IMR-90 (cell line): ENCODE measurements around the gene NISCH. TPM values are rescaled to one million over a fixed set of nuclear protein-coding genes. Genes with fewer than 3 reads are reported as not detected.

Source experiments
- ATAC-seq: fragments of 200-7000 bp; cut with Tn5 transposase; 2 replicates; pipeline ENCODE4 v1.9.1; 2020; ENCODE audit warnings: low read depth, mild to moderate bottlenecking, moderate library complexity
- BruUV-seq: library from RNA; stranded (reverse); fragments of 400-500 nt; replicated peaks from 2 replicates; lab custom pipeline; 2021; lab: Mats Ljungman, UMichigan
- CTCF ChIA-PET: fragments of 300-600 bp; formaldehyde crosslinking; extraction: SDS; loops from one replicate; lab custom pipeline; 2021; ENCODE audit warnings: antibody characterized with exemption; lab: Yijun Ruan, JAX
- POLR2A ChIA-PET: fragments of 300-600 bp; sonication (Branson Sonifier 250); formaldehyde crosslinking; loops from one replicate; lab custom pipeline; 2022; ENCODE audit warnings: antibody characterized with exemption; ENCODE audit not compliant: unreplicated experiment; lab: Charles Lee
- DNase-seq: peaks from one replicate; pipeline ENCODE4 v3.0.0; 2013
- H2AFZ ChIP-seq: replicated peaks from 2 replicates; pipeline ENCODE3; 2013; ENCODE audit warnings: low read length, mild to moderate bottlenecking; ENCODE audit not compliant: poor library complexity
- H2AK5ac ChIP-seq: 2 replicates; pipeline ENCODE4 v1.6.1; 2013; ENCODE audit warnings: low read depth, low read length, inconsistent platforms
- H2AK9ac ChIP-seq: replicated peaks from 2 replicates; pipeline ENCODE3; 2013; ENCODE audit warnings: mild to moderate bottlenecking, low read depth, low read length, moderate library complexity; ENCODE audit not compliant: poor library complexity
- H2BK120ac ChIP-seq: 2 replicates; pipeline ENCODE4 v1.6.1; 2013; ENCODE audit warnings: low read depth, low read length, inconsistent platforms
- H2BK15ac ChIP-seq: 3 replicates; pipeline ENCODE4 v1.6.1; 2013; ENCODE audit warnings: low read depth, low read length, inconsistent platforms
- H2BK20ac ChIP-seq: 2 replicates; pipeline ENCODE4 v1.6.1; 2013; ENCODE audit warnings: low read depth, mild to moderate bottlenecking, inconsistent platforms, low read length, moderate library complexity
- H2BK5ac ChIP-seq: 2 replicates; pipeline ENCODE4 v1.6.1; 2013; ENCODE audit warnings: mild to moderate bottlenecking, low read depth, low read length, inconsistent platforms; ENCODE audit not compliant: poor library complexity, severe bottlenecking
- H3K14ac ChIP-seq: replicated peaks from 2 replicates; pipeline ENCODE4 v1.6.1; 2013; ENCODE audit warnings: low read depth, low read length, inconsistent platforms
- H3K18ac ChIP-seq: 2 replicates; pipeline ENCODE4 v1.6.1; 2013; ENCODE audit warnings: low read depth, low read length, control low read depth
- H3K23ac ChIP-seq: 2 replicates; pipeline ENCODE4 v1.6.1; 2013; ENCODE audit warnings: low read depth, low read length, inconsistent platforms
- H3K27ac ChIP-seq: 2 replicates; pipeline ENCODE4 v1.5.1; 2013; ENCODE audit warnings: mild to moderate bottlenecking, control low read depth, low read length; ENCODE audit not compliant: insufficient read depth
- H3K27me3 ChIP-seq: 2 replicates; pipeline ENCODE4 v1.6.1; 2013; ENCODE audit warnings: low read length; ENCODE audit not compliant: control insufficient read depth, insufficient read depth
- H3K36me3 ChIP-seq: 2 replicates; pipeline ENCODE4 v1.6.1; 2013; ENCODE audit warnings: low read length, mixed read lengths; ENCODE audit not compliant: control insufficient read depth, insufficient read depth
- H3K4ac ChIP-seq: 2 replicates; pipeline ENCODE4 v1.6.1; 2013; ENCODE audit warnings: low read depth, low read length, inconsistent platforms
- H3K4me1 ChIP-seq: 2 replicates; pipeline ENCODE4 v1.6.1; 2013; ENCODE audit warnings: low read length, mixed read lengths; ENCODE audit not compliant: control insufficient read depth, insufficient read depth
- H3K4me2 ChIP-seq: 2 replicates; pipeline ENCODE4 v1.6.1; 2013; ENCODE audit warnings: low read depth, mild to moderate bottlenecking, control low read depth, low read length, moderate library complexity
- H3K4me3 ChIP-seq: 2 replicates; pipeline ENCODE4 v1.5.1; 2013; ENCODE audit warnings: low read depth, mild to moderate bottlenecking, control low read depth, low read length, moderate library complexity; ENCODE audit not compliant: insufficient read depth
- H3K56ac ChIP-seq: 2 replicates; pipeline ENCODE4 v1.6.1; 2013; ENCODE audit warnings: low read length, inconsistent platforms; ENCODE audit not compliant: insufficient read depth; ENCODE audit errors: extremely low read depth
- H3K79me1 ChIP-seq, 2 experiments: 2 replicates each; pipeline ENCODE4 v1.6.1; 2013; ENCODE audit warnings: low read length in 2 of 2, inconsistent platforms in 1 of 2, low read depth in 1 of 2
- H3K9ac ChIP-seq: 2 replicates; pipeline ENCODE4 v1.6.1; 2013; ENCODE audit warnings: low read depth, low read length, control low read depth
- H3K9me1 ChIP-seq: 2 replicates; pipeline ENCODE4 v1.6.1; 2013; ENCODE audit warnings: low read length, inconsistent platforms; ENCODE audit not compliant: insufficient read depth
- H3K9me3 ChIP-seq: 2 replicates; pipeline ENCODE4 v1.6.1; 2013; ENCODE audit warnings: low read length; ENCODE audit not compliant: control insufficient read depth, insufficient read depth
- H4K20me1 ChIP-seq: 2 replicates; pipeline ENCODE4 v1.6.1; 2013; ENCODE audit warnings: low read length, inconsistent platforms; ENCODE audit not compliant: insufficient read depth
- H4K5ac ChIP-seq: 2 replicates; pipeline ENCODE4 v1.6.1; 2013; ENCODE audit warnings: mild to moderate bottlenecking, low read depth, low read length, control low read depth
- H4K8ac ChIP-seq, 2 experiments: 2 replicates each; pipeline ENCODE4 v1.6.1; 2013; ENCODE audit warnings: low read depth in 2 of 2, low read length in 2 of 2, control low read depth in 1 of 2, inconsistent platforms in 1 of 2
- H4K91ac ChIP-seq: 2 replicates; pipeline ENCODE4 v1.6.1; 2013; ENCODE audit warnings: low read depth, low read length, inconsistent platforms; ENCODE audit not compliant: insufficient read depth
- BHLHE40 ChIP-seq: fragments of 150-350 bp; IDR thresholded peaks from 2 replicates; pipeline ENCODE4 v1.6.1; 2016; ENCODE audit warnings: mild to moderate bottlenecking, low read depth, low read length
- CEBPB ChIP-seq: IDR thresholded peaks from 2 replicates; pipeline ENCODE4 v1.6.1; 2012; ENCODE audit warnings: low read depth, low read length, improper control_type of control experiment
- FOS ChIP-seq: fragments of 150-350 bp; IDR thresholded peaks from 2 replicates; pipeline ENCODE4 v1.6.1; 2016; ENCODE audit warnings: low read depth, low read length
- MAFK ChIP-seq: IDR thresholded peaks from 2 replicates; pipeline ENCODE4 v1.6.1; 2012; ENCODE audit warnings: low read depth, low read length, improper control_type of control experiment
- MAZ ChIP-seq: IDR thresholded peaks from 2 replicates; pipeline ENCODE4 v1.6.1; 2012; ENCODE audit warnings: low read depth, mild to moderate bottlenecking, low read length, improper control_type of control experiment, moderate library complexity, borderline replicate concordance
- POLR2A ChIP-seq: IDR thresholded peaks from 2 replicates; pipeline ENCODE4 v1.6.1; 2012; ENCODE audit warnings: mild to moderate bottlenecking, low read depth, low read length
- RAD21 ChIP-seq: IDR thresholded peaks from 2 replicates; pipeline ENCODE4 v1.6.1; 2012; ENCODE audit warnings: low read length, improper control_type of control experiment
- RFX5 ChIP-seq: IDR thresholded peaks from 2 replicates; pipeline ENCODE4 v1.8.0; 2012; ENCODE audit warnings: low read depth, mild to moderate bottlenecking, low read length, moderate library complexity
- SMC3 ChIP-seq: fragments of 150-350 bp; IDR thresholded peaks from 2 replicates; pipeline ENCODE4 v1.6.1; 2016; ENCODE audit warnings: low read depth, mild to moderate bottlenecking, antibody characterized with exemption, low read length, moderate library complexity
- WGBS, 2 experiments: methylation state at CpG; one replicate each; pipeline versions ENCODE4 v1.1.5 to v1.1.7; 2013; ENCODE audit warnings: missing lambda C conversion rate in 2 of 2; ENCODE audit not compliant: insufficient read length in 1 of 2; ENCODE audit errors: extremely low coverage in 2 of 2; 5-methylcytosine and 5-hydroxymethylcytosine counted together
- dilution Hi-C: fragments of 300-500 bp; cut with HindIII; formaldehyde crosslinking; loops from one replicate; pipeline ENCODE4 v1.14.3; 2018; ENCODE audit warnings: low sequenced_read_pairs; ENCODE audit not compliant: unreplicated experiment
- in situ Hi-C: fragments of 300-500 bp; cut with MboI; formaldehyde crosslinking; loops from 3 replicates; pipeline ENCODE4 v1.14.3; 2019; ENCODE audit warnings: low sequenced_read_pairs, inconsistent platforms, mixed read lengths
- intact Hi-C: fragments of 100-400 bp; cut with micrococcal nuclease; formaldehyde crosslinking; loops from 2 replicates; pipeline ENCODE4 v1.10.0; 2022
- polyA plus RNA-seq, 3 experiments: library from polyadenylated mRNA; depleted of rRNA; stranded (reverse); fragments of >200 nt; gene quantifications; 2 replicates each; pipeline ENCODE4 v1.2.3, GENCODE V29; 2012; ENCODE audit warnings: low replicate concordance in 1 of 3
- total RNA-seq: library from RNA; depleted of rRNA; stranded (reverse); fragments of >200 nt; gene quantifications from 2 replicates; pipeline ENCODE4 v1.2.3, GENCODE V29; 2012
- TF ChIP-seq, protein P1 (sequence below): conservative IDR thresholded peaks from 2 replicates; pipeline ENCODE4 v1.5.1; 2012; ENCODE audit warnings: mild to moderate bottlenecking, low read depth, low read length, improper control_type of control experiment

NISCH gene
- total and polyA plus RNA-seq, 2 of the 4 experiments (the other 2 are of a cell fraction) = 36.9 to 86.0 TPM

DNA sequence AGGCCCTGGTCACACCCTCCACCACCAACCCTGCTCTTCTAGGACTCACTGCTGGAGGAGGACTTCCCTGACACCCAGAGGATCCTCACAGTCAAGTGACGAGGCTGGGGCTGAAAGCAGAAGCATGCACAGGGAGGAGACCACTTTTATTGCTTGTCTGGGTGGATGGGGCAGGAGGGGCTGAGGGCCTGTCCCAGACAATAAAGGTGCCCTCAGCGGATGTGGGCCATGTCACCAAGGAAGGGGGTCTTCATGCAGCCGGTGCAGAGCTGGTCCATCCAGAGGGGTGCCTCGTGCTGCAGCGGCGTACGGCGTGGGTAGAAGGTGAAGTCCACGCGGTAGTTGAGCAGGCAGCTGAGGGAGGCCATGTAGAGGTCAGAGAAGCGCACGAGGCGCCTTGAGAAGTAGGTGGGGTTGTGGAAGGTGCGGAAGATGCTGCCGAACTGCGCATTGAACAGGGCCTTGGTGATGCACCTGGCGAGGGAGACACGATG lies 68.9 kb downstream of the NISCH start:
- TF ChIP-seq MAZ (no peak), BHLHE40 (no peak), POLR2A (no peak), CEBPB (no peak), RFX5 (no peak), RAD21 (no peak), MAFK (no peak), FOS (no peak), SMC3 (no peak)
- TF ChIP-seq, protein P1, sequence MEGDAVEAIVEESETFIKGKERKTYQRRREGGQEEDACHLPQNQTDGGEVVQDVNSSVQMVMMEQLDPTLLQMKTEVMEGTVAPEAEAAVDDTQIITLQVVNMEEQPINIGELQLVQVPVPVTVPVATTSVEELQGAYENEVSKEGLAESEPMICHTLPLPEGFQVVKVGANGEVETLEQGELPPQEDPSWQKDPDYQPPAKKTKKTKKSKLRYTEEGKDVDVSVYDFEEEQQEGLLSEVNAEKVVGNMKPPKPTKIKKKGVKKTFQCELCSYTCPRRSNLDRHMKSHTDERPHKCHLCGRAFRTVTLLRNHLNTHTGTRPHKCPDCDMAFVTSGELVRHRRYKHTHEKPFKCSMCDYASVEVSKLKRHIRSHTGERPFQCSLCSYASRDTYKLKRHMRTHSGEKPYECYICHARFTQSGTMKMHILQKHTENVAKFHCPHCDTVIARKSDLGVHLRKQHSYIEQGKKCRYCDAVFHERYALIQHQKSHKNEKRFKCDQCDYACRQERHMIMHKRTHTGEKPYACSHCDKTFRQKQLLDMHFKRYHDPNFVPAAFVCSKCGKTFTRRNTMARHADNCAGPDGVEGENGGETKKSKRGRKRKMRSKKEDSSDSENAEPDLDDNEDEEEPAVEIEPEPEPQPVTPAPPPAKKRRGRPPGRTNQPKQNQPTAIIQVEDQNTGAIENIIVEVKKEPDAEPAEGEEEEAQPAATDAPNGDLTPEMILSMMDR = no peak
- Histone ChIP-seq H4K20me1 (peaks cover 18% of the 10 kb centered on the region), H2BK5ac (no peak overlapping the region), H2AFZ (no peak overlapping the region), H2BK15ac (no peak overlapping the region), H4K91ac (no peak overlapping the region), H3K79me1 (peaks cover 3 to 40% of the 10 kb centered on the region in 2 experiments), H3K4ac (no peak overlapping the region), H3K14ac (no peak overlapping the region), H4K5ac (no peak overlapping the region), H3K9me1 (peaks cover 11% of the 10 kb centered on the region), H3K18ac (no peak overlapping the region), H2AK9ac (no peak overlapping the region), H3K4me2 (no peak overlapping the region), H3K23ac (no peak overlapping the region), H3K9ac (no peak overlapping the region), H3K4me1 (peaks cover 2% of the 10 kb centered on the region; the same call in 1 of the 2 replicates), H4K8ac (no peak overlapping the region), H3K27ac (no peak overlapping the region), H3K36me3 (peaks cover 57% of the 10 kb centered on the region), H2AK5ac (no peak overlapping the region), H2BK120ac (no peak overlapping the region), H3K9me3 (no peaks in the 10 kb centered on the region), H2BK20ac (no peak overlapping the region), H3K27me3 (no peaks in the 10 kb centered on the region), H3K56ac (no peak overlapping the region), H3K4me3 (no peak overlapping the region)
- no peak for DNase-seq
- no peak for ATAC-seq
- in situ Hi-C loops (no loop called here), dilution Hi-C loops (no loop called here), intact Hi-C loops (no loop called here)
- CTCF ChIA-PET = no interaction called here
- POLR2A ChIA-PET = no interaction called here
- BruUV-seq = TSS peak; percentile 90
- 96% methylated on average over 10 of the region's 18 CpGs; no CpG with 5 or more reads in 1 of the 2 experiments for WGBS, 2 experiments
